Stimulated activated CD4-positive, alpha-beta T cell treated with anti-CD3 and anti-CD28 coated beads, Interleukin-4, amount 100 ng/mL, for 48 hours (primary cell): ENCODE data around the gene ATP4A.

ENCODE experiments used
- DNase-seq, 2 donors: peaks; one replicate each; pipeline ENCODE4 v3.0.0-alpha.2; 2020; ENCODE audit warnings: low read depth in 2 of 2

The ATP4A gene

GRCh38 chr19:35524181-35524837 lies 39.1 kb downstream of the ATP4A start:
- no peak for DNase-seq

GRCh38 chr19:35522745-35523327 lies 40.6 kb downstream of the ATP4A start:
- no peak for DNase-seq

DNA sequence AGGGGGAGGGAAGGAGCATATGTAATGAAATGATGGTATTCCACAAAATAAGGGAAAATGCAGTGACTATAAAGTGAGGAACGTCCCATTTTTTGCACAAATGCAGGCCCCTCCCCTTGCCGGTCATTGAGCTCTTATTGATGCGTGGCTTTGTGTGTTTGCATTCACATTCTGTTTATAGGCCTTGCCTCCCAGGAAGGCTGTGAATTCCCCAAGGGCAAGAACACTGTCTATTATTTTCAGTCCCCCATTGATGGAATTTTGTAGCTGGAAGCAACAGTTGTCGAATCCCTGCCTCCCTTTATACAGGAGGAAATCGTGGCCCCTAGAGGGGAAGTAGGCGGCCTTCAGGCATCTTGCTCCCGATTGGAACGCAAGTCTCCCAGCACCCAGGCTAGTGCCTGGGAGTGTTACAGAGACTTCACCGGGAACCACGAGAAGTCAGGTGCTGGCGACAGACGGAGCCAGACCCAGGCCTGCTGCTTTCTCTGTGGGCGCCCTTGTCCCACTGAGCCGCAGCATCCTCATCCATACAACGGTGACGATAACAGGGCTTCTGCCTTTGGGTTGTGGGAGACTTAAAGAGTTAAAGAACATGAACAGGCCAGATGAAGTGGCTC lies 42.2 kb downstream of the ATP4A start:
- DNase-seq = no peak

- DNase-seq = no peak
These were observed 44.2 kb downstream of the ATP4A start for GRCh38 chr19:35519291-35519690.

DNA sequence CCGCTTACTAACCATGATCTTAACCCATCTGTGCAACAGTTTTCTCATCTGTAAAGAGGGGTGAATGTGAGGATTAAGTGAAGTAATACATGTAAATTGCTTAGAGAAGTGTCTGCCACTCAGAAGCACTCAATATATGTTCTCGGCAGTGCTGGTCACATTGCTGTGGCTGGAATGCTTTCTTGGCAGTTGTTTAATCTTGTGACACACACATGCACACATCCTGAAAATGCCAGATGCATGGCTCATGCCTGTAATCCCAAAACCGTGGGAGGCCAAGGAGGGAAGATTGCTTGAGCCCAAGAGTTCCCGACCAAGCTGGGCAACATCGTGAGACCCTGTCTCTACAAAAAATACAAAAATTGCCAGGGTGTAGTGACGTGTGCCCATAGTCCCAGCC lies 45.1 kb downstream of the ATP4A start:
- no peak for DNase-seq

DNA sequence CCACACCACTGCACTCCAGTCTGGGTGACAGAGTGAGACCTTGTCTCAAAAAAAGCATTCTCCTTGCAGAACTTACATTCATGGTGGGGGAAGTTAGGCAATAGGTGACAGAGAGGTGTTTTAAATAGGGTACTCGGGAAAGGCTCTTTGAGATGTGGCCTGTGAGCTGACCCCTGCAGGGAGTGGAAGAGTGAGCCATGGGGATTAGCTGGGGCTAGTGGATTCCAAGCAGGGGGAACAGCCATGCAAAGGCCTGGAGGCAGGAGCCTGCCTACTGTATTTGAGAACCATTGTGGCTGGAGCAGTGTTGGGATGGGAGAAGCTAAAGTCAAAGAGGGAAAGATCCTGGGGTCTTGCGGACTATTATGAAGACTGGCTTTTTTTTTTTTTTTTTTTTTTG lies 46.1 kb downstream of the ATP4A start:
- DNase-seq = no peak

- DNase-seq = no peak
These were observed 47.1 kb downstream of the ATP4A start for GRCh38 chr19:35516310-35516709.

- DNase-seq = no peak
These were observed 49.1 kb downstream of the ATP4A start for GRCh38 chr19:35514282-35514809.

- DNase-seq = no peak
These were observed 49.7 kb downstream of the ATP4A start, which contains the start of gene DMKN for GRCh38 chr19:35513628-35514281. Gene DMKN (minus strand): TSS chr19:35513649. CDS start chr19:35513475, 174 bp downstream.

DNA sequence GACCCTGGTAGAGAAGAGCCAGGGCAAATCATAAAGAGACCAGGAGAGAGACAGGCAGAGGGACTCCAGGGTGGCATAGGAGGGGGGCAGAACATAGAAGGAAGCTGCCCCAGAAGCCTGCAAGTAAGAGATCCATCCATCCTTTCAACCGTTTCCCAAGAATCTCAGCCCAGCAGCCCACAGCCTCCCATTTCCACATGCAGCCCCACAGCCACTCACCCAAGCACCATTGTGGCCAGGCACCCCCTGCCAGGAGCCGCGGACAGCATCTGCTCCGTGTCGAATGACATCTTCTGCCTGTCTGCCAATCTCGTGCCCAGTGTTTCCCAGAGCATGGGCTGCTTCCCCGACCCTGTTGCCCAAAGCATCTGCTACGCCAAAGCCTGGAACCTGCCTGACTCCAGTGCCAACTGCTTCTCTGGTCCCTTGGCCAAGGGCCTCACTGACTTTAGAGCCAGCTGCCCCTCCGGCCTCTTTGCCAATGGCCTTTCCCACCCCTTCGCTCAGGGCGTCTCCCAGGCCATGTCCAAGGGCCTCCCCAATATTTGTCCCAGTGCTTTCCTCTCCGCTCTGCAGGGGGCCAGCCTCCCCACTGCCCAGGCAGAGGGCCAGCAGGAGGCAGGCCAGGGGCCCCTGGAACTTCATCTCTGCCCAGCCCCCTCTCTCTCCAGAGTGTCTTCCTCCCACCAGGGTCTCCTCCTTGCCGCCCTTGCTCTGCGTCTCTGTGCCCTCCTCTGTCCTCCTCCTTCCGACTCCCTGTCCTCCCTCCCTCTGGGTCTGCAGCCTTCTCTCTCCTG lies 50.4 kb downstream of the ATP4A start:
- no peak for DNase-seq

GRCh38 chr19:35511337-35511736 lies 52.1 kb downstream of the ATP4A start:
- DNase-seq = no peak

DNA sequence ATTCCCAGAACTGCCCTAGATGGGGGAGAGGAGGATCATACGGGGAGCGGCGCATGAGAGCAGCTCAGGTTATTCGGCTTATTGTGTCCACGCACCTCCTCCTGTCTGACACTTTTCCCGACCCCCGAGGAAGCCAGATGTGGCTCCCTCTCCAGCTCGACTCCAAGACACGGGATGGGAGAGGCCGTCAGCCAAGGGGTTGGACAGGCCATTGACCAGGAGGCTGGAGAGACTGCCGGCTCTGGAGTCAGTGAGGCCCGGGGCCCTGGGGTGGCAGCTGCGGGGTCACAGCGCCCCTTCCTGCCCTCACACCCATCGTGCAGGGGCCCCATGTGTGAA lies 52.9 kb downstream of the ATP4A start:
- no peak for DNase-seq

GRCh38 chr19:35509861-35510625 lies 53.4 kb downstream of the ATP4A start:
- DNase-seq = peak; percentile 75 to 80

DNA sequence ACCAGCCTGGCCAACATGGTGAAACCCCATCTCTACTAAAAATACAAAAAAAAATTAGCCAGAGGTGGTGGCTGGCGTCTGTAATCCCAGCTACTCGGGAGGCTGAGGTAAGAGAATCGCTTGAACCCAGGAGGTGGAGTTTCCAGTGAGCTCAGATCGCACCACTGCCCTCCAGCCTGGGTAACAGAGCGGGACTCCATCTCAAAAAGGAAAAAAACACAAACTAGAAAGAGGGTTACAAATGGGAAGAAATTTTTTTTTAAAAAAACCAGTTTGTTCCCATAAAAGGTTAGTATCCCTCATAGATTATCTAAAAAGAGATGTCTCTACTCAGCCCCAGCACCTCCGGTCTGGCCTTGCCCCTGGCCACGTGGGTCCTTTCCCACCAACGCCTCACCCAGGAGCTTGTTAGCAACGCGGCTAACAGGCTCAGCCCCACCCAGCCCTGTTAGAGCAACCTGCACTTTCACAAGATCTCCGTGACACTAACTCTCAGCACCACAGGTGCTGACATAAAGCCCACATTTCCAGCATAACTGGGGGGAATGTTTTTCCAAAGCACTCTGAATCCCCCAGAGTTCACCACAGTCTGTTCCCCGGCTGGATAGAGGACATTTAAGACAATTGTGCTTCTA lies 54.3 kb downstream of the ATP4A start:
- DNase-seq = no peak

DNA sequence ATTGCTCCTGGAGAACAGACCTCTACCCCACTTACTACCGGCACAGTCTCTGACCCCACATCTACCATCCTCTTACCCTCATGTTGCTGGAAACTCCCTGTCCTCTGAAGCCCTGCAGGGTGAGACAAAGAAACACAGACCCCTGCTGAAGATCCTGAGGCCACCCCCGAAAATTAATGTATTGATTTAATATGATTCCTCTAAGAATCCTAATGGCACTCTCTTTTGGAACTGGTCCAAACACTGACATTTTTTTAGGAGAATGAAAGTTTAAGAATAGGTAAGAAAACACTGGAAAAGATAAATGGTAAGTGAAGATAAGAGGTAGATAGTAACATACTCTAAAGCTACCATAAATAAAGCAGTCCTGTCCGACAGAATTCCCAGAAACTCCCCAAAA lies 55.3 kb downstream of the ATP4A start:
- no peak for DNase-seq

DNA sequence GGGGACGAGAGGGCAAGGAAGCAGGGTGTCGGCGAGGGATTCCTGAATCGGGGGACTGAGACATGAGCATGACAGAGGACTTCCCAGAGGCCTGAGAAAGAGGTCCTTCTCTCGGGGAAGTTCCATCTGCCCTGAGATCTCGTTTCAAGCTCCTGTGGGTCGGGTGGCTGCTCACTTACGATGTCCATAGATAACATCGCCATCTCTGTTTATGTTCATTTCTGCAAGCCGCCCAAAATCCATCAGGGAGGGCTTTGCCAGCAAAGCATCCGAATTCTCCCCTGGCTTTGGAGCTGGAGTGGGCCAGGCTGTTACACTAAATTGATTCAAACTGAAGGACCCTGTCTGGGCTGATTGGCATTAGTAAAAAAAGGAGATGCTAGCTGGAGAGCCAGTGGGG lies 55.9 kb downstream of the ATP4A start:
- DNase-seq = no peak

GRCh38 chr19:35506011-35506410 lies 57.4 kb downstream of the ATP4A start:
- DNase-seq = no peak

GRCh38 chr19:35502751-35503150 lies 60.7 kb downstream of the ATP4A start:
- no peak for DNase-seq

DNA sequence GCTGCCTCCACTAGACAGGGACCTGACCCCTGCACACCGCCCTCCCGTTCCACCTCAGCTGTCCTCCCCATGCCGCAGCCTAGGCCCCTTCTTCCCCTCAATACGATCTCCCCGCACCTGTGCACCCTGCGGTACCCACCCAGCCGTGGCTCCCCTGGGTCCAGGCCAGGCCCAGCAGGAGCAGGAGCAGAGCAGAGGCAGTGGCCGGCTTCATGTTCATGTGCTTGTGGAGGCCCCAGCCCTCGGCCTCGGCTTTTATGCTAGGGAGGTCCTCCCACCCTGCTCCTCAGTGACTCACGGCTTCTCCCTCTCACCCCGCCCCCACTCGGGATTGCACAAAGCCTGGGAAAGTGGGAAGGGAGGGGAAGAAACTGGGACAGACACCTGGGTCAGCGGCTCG lies 61.8 kb downstream of the ATP4A start:
- no peak for DNase-seq

DNA sequence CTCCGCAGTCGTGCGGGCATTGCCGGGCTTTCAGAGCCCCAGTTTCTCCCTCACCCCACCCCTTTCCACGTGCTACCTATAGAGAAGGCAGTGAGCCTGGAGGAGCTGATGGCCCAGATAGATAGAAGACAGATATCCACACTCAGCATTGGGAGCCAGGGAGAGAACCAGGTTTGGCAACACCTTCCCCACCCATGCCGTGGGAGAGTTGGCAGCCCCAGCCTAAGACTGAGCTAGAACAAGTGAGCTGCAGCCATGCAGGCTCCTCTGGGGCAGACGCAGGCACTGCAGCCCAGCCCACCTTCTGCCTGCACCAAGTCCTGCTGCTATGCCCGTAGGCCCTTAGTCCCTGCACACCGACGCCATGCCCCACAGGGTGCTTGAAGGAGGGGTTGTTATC lies 62.8 kb downstream of the ATP4A start:
- DNase-seq = no peak
